Limb (tissue), 2 donors: ENCODE data around the gene RPH3AL.
"Not testable (repeated sequence)": the region's sequence is repeated elsewhere in the genome, so short reads cannot be mapped to it uniquely, and the experiment has no call there.

Experiments
- DNase-seq, 2 donors: peaks; one replicate each; pipeline ENCODE4 v3.0.0-alpha.2; 2016; ENCODE audit errors: extremely low spot score in 2 of 2

Gene RPH3AL

GRCh38 chr17:238964-239259 is 113.7 kb downstream of the RPH3AL start:
- DNase-seq: no peak

GRCh38 chr17:238071-238963 is 114.3 kb downstream of the RPH3AL start:
- no peak for DNase-seq

- DNase-seq: no peak
Measured at GRCh38 chr17:237406-237955, 115.1 kb downstream of the RPH3AL start.

GRCh38 chr17:236641-237405 is 115.8 kb downstream of the RPH3AL start:
- no peak for DNase-seq

- DNase-seq: no peak
Measured at GRCh38 chr17:235831-236640, 116.6 kb downstream of the RPH3AL start.

GRCh38 chr17:234994-235830 is 117.4 kb downstream of the RPH3AL start:
- DNase-seq: not testable (repeated sequence)

GRCh38 chr17:234163-234993 is 118.2 kb downstream of the RPH3AL start:
- not testable (repeated sequence) for DNase-seq

GRCh38 chr17:233473-233941 is 119.1 kb downstream of the RPH3AL start:
- no peak for DNase-seq

- no peak for DNase-seq
Measured at GRCh38 chr17:231966-232807, 120.4 kb downstream of the RPH3AL start.

GRCh38 chr17:231191-231965 is 121.2 kb downstream of the RPH3AL start:
- no peak for DNase-seq

GRCh38 chr17:230395-230770 is 122.2 kb downstream of the RPH3AL start:
- DNase-seq: no peak

- DNase-seq: no peak
Measured at GRCh38 chr17:229709-230394, 122.8 kb downstream of the RPH3AL start.

GRCh38 chr17:228951-229708 is 123.5 kb downstream of the RPH3AL start:
- no peak for DNase-seq

- DNase-seq: no peak
Measured at GRCh38 chr17:227946-228615, 124.5 kb downstream of the RPH3AL start.

GRCh38 chr17:227078-227945 is 125.3 kb downstream of the RPH3AL start:
- peak; percentile 67 to 70 for DNase-seq
